HG03280 (cell line): Measurements from ENCODE around the gene SLC12A9.
A peak's percentile ranks its signal among the peaks of the same experiment; 100 is the strongest.

ENCODE experiments used
- ATAC-seq: cut with Tn5 transposase; IDR thresholded peaks from one replicate; pipeline ENCODE4 v1.9.1; 2021; ENCODE audit warnings: mild to moderate bottlenecking, moderate library complexity; ENCODE audit not compliant: unreplicated experiment

Gene SLC12A9

DNA sequence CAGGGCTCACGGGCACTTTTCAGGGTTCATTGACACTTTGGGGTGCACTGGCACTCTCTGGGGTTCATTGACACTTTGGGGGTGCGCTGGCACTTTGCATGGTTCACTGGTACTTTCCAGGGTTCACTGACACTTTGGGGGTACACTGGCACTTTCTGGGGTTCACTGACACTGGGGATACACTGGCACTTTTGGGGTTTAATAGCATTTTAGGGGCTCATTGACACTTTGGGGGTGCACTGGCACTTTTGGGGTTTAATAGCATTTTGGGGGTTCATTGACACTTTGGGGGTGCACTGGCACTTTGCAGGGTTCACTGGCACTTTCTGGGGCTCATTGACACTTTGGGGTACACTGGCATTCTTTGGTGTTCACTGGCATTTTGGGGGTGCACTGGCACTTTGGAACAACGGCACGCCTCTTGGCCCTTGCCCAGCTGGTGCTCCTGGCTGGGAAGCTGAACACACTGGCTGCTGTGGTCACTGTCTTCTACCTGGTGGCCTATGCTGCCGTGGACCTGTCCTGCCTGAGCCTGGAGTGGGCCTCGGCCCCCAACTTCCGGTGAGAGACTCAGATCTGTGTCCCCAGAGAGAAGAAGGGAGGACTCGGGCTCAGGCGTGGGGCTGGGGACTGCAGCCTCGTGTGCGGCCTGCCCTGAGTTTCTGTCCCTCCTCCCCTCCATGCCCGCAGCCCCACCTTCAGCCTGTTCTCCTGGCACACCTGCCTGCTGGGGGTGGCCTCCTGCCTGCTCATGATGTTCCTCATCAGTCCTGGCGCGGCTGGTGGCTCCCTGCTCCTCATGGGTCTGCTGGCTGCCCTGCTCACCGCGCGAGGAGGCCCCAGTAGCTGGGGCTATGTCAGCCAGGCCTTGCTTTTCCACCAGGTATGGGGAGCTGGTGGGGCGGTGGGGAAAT lies 8.4 kb downstream of the SLC12A9 start:
- no peak for ATAC-seq

- ATAC-seq, result no peak
Observed at GRCh38 chr7:100861616-100861985, 9.1 kb downstream of the SLC12A9 start.

DNA sequence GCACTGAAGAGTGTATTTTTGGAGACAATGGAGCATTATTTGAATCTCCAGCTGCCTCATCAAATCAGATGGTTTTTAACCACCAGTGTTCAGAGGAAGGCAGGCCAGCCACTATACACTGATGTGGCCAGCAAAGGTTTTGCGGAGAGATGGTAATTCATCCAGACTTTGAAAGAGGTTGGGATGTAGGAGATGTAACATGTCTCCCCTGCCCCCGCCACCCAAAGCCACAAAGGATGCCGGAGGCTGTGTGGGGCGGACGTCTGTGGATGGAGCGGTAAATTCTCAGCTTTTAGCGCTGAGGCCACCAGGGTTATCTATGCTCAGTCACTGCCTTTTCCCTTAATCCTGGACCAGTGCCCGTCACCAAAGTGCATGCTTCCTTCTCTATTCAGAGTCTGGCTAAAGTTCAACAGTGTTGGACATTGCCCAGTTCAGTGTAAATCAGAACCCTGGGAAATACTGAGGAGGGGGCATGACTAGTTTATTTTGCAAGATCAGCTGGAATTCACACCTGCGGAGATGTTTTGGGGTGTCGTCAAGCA lies 11.0 kb downstream of the SLC12A9 start:
- ATAC-seq, result no peak

- ATAC-seq, result no peak
Observed at GRCh38 chr7:100864263-100864845, 11.8 kb downstream of the SLC12A9 start.

DNA sequence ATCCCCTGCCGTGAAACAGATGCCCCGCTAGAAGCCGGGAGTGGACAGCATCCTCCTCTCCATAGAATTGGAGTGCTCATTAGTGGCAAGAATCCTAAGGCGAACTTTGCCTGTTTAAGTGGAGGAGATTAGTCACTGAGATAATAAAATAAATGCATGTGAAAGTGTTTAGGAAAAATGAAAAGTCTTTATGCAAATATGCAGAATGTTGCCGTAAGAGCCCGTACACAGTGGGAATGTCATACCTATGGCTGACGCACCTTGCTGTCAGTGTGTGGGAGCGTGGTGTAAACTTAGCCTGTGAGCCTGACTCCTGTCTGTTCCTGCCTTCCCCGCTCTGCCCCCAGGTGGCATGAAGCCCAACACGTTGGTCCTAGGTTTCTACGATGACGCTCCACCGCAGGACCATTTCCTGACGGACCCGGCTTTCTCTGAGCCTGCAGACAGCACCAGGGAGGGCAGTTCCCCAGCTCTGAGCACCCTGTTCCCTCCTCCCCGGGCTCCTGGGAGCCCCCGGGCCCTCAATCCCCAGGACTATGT lies 12.9 kb downstream of the SLC12A9 start:
- ATAC-seq, result no peak

DNA sequence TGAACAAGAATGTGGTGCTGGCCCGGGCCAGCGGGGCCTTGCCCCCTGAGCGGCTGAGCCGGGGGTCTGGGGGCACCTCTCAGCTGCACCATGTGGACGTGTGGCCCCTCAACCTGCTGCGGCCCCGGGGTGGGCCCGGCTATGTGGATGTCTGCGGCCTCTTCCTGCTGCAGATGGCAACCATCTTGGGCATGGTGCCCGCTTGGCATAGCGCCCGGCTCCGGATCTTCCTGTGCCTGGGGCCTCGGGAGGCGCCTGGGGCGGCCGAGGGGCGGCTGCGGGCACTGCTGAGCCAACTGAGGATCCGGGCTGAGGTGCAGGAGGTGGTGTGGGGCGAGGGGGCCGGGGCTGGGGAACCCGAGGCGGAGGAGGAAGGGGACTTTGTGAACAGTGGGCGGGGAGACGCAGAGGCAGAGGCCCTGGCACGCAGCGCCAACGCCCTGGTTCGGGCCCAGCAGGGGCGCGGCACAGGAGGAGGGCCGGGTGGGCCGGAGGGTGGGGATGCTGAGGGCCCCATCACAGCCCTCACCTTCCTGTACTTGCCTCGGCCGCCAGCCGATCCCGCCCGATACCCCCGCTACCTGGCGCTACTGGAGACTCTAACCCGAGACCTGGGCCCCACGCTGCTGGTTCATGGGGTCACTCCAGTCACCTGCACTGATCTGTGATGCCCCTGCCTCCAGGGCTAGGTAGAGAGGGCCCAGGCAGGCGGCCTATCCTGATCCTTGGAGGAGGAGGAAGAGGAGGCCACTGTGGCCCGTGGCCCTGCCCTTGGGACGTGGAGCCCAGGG lies 13.6 kb downstream of the SLC12A9 start:
- no peak for ATAC-seq

DNA sequence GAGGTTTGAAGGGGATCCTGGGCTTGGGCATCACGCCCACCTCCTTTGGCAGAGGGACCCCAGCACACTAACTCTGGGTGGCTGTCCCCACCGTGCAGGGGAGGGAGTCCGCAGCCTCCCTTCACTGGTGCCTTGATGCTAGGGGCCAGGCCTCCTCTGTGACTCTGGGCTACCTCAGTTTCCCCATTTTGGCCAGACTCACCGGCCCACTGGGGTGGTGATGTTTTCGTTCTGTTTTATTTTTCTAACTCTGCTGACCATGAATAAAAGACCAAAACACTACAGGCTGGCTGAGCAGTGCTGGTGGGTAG lies 14.2 kb downstream of the SLC12A9 start:
- ATAC-seq, result no peak

GRCh38 chr7:100867040-100867775 lies 14.7 kb downstream of the SLC12A9 start, which contains the start of gene TRIP6:
TSS of gene TRIP6 (plus strand) at chr7:100867387. CDS start at chr7:100867498, 111 bp downstream.
- ATAC-seq, result peak; percentile 48

DNA sequence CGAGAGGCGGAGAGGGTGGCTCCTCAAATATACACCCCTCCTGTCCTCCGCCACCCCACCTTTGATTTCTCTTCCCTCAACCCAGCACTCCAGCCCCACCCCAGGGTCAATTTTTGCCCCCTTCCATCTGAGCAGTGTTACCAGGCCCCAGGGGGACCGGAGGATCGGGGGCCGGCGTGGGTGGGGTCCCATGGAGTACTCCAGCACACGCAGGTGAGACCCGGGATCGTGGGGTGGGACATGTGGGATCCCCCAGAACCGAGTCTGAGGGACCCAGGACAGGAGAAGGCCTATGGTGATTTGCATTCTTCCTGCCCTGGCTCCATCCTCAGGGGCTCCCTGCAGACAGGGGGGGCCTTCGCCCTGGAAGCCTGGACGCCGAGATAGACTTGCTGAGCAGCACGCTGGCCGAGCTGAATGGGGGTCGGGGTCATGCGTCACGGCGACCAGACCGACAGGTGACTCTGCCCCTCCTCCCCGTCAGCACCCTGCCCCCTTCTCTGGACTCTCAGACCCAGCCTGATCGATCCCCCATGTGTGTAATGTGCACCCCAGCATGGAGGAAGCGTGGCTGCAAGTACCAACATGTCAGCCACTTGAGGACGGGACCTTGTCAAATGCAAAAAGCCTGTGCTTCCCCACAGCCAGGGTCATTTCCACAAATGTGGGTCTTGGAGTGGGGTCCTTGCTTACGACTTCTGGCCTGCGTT lies 15.4 kb downstream of the SLC12A9 start:
- peak; percentile 5 for ATAC-seq

- no peak for ATAC-seq
Observed at GRCh38 chr7:100873599-100874299, 21.2 kb downstream of the SLC12A9 start.

GRCh38 chr7:100874300-100874576 lies 21.7 kb downstream of the SLC12A9 start:
- no peak for ATAC-seq

GRCh38 chr7:100874577-100875355 lies 22.3 kb downstream of the SLC12A9 start, which contains the start of gene SRRT:
TSS of gene SRRT (plus strand) at chr7:100875103. CDS start at chr7:100875591, 488 bp downstream.
- ATAC-seq, result peak; percentile 93

- ATAC-seq, result peak; percentile 35
Observed at GRCh38 chr7:100875356-100875751, 22.8 kb downstream of the SLC12A9 start.

DNA sequence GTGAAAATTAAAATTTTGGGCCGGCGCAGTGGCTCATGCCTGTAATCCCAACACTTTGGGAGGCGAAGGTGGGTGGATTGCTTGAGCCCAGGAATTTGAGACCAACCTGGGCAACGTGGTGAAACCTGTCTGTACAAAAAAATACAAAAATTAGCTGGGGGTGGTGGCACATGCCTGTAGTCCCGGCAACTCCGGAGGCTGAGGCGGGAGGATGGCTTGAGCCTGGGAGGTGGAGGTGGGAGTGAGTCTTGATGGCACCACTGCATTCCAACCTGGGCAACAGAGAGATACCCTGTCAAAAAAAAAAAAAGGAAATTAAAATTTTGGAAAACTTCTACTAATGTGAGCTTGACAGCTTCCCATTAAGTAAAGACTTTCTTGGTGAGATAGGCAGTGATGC lies 25.5 kb downstream of the SLC12A9 start:
- ATAC-seq, result no peak

- no peak for ATAC-seq
Observed at GRCh38 chr7:100878685-100879084, 26.2 kb downstream of the SLC12A9 start.

DNA sequence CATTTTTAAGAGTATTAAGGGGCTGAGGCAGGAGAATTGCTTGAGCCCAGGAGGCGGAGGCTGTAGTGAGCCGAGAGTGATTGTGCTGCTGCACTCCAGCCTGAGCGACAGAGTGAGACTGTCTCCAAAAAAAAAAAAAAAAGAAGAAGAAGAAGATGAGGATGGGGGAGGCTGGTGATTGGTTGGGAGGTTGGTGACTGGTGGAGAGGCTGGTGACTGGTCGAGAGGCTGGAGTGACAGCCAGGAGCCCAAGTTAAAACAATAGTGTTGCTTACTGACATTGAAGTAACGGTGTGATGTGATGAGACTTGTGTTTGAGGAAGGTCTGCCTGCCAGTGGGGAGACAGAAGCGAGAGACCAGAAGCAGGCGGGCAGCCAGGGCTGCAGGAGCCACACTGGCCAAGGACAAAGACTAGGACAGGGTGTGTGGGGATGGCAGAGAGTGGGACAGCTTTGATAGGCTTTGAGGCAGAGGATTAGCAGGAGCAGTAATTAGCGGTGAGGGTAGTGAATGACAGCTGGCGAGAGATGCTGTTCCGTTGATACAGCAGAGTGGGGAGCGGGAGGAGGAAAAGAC lies 27.3 kb downstream of the SLC12A9 start:
- ATAC-seq, result no peak

DNA sequence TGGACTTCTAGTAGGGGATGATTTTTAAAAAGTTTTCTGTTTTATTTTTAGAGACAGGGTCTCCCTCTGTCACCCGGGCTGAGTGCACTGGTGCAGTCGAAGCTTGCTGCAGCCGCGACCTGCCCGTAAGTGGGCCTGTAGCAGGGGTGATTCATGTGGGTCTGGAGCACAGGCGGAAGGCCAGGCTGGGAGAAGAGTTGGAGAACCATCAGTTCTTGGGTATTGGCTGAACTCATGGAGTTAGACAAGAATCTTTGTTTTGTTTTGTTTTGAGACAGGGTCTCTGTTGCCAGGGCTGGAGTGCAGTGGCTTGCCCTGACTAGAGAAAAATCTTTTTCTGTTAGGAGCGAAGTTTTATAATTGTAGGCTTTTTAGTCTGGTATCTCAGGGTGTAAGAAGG lies 28.1 kb downstream of the SLC12A9 start:
- no peak for ATAC-seq

DNA sequence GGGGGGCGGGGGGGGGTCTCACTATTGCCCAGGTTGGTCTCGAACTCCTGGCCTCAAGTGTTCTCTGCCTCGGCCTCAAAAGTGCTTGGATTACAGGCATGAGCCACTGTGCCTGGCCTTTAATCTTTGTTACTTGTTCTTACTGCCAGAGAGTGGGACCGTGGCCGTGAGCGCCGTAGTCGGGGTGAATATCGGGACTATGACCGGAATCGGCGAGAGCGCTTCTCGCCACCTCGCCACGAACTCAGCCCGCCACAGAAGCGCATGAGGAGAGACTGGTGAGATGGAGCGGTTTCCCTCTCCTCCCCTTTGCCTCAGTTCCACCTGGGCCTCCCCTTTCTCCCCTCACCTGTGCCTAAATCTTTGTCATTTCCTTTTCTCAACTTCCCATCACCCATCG lies 28.6 kb downstream of the SLC12A9 start:
- no peak for ATAC-seq
